ENCODE data around the gene UTS2B.
"Not testable (repeated sequence)": the region's sequence is repeated elsewhere in the genome, so short reads cannot be mapped to it uniquely, and the experiment has no call there.

UTS2B gene

GRCh38 chr3:191283400-191283799 lies 46.9 kb downstream of the UTS2B start:
- Histone ChIP-seq H3K36me3 (ENCODE audit: control insufficient read depth, insufficient read depth, low read length) (no peaks in the 10 kb centered on the region), H3K4me3 (replicated peaks; ENCODE audit: low read depth, low read length) (no peak overlapping the region), H3K27me3 (replicated peaks; ENCODE audit: control insufficient read depth, insufficient read depth, low read length) (no peaks in the 10 kb centered on the region)
- TF ChIP-seq, protein P1, sequence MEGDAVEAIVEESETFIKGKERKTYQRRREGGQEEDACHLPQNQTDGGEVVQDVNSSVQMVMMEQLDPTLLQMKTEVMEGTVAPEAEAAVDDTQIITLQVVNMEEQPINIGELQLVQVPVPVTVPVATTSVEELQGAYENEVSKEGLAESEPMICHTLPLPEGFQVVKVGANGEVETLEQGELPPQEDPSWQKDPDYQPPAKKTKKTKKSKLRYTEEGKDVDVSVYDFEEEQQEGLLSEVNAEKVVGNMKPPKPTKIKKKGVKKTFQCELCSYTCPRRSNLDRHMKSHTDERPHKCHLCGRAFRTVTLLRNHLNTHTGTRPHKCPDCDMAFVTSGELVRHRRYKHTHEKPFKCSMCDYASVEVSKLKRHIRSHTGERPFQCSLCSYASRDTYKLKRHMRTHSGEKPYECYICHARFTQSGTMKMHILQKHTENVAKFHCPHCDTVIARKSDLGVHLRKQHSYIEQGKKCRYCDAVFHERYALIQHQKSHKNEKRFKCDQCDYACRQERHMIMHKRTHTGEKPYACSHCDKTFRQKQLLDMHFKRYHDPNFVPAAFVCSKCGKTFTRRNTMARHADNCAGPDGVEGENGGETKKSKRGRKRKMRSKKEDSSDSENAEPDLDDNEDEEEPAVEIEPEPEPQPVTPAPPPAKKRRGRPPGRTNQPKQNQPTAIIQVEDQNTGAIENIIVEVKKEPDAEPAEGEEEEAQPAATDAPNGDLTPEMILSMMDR (IDR thresholded peaks at IDR 0.05; ENCODE audit: insufficient read depth, low read length, poor library complexity, severe bottlenecking): no peak
- no peak for DNase-seq (ENCODE audit: extremely low read depth, insufficient read length)

GRCh38 chr3:191282251-191283185 lies 47.8 kb downstream of the UTS2B start:
- Histone ChIP-seq H3K27me3 (replicated peaks; ENCODE audit: control insufficient read depth, insufficient read depth, low read length) (no peaks in the 10 kb centered on the region), H3K36me3 (ENCODE audit: control insufficient read depth, insufficient read depth, low read length) (no peaks in the 10 kb centered on the region), H3K4me3 (replicated peaks; ENCODE audit: low read depth, low read length) (no peak overlapping the region)
- TF ChIP-seq, protein P1 (IDR thresholded peaks at IDR 0.05; ENCODE audit: insufficient read depth, low read length, poor library complexity, severe bottlenecking): no peak
- DNase-seq (ENCODE audit: extremely low read depth, insufficient read length): no peak

DNA sequence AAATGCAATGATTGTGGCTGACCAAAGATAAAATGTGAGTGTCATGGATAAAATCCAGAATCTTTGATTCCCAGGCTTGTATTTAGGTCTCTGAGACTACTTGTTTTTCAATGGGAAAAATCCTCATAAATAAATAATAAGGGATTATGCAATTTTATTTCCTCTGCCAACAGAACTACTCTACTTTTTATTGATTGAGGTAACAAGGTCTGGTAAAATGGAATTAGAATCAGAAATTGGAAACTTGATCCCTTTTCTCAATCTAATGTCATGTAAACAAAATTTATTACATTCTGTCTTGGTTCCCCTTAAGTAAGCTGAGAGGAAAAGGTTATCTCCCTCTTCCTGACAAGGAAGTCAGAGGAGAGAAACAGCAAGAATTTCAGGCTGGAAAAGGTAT lies 49.4 kb downstream of the UTS2B start:
- TF ChIP-seq, protein P1 (IDR thresholded peaks at IDR 0.05; ENCODE audit: insufficient read depth, low read length, poor library complexity, severe bottlenecking): no peak
- DNase-seq (ENCODE audit: extremely low read depth, insufficient read length): no peak
- H3K4me3 ChIP-seq (replicated peaks; ENCODE audit: low read depth, low read length): no peak overlapping the region

DNA sequence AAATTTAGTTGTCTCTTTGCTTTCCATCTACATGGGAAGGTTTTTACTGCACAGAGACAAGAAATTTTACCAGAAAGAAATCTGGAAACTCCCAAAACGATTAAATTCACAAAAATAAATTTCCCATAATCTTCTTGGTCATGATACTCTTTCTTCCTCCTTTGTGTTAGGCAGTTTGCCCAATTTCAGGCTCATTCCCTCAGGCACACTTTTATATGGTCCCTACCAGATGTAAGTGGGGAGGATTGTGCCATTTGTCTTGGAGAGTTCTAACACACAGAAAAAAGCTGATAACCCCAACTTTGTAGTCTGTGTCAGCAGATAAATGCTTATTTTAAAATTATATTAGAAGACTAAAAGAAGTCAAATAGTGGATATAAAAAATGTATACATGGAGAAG lies 50.2 kb downstream of the UTS2B start:
- Histone ChIP-seq H3K36me3 (ENCODE audit: control insufficient read depth, insufficient read depth, low read length) (no peaks in the 10 kb centered on the region), H3K27me3 (replicated peaks; ENCODE audit: control insufficient read depth, insufficient read depth, low read length) (no peaks in the 10 kb centered on the region), H3K4me3 (replicated peaks; ENCODE audit: low read depth, low read length) (no peak overlapping the region)
- TF ChIP-seq, protein P1 (IDR thresholded peaks at IDR 0.05; ENCODE audit: insufficient read depth, low read length, poor library complexity, severe bottlenecking): no peak
- DNase-seq (ENCODE audit: extremely low read depth, insufficient read length): no peak

More for the DNA sequence above, 49.4 kb downstream of the UTS2B start:
- H3K36me3 ChIP-seq (ENCODE audit: control insufficient read depth, insufficient read depth, low read length): no peaks in the 10 kb centered on the region
- no peaks in the 10 kb centered on the region for H3K27me3 ChIP-seq (replicated peaks; ENCODE audit: control insufficient read depth, insufficient read depth, low read length)

DNA sequence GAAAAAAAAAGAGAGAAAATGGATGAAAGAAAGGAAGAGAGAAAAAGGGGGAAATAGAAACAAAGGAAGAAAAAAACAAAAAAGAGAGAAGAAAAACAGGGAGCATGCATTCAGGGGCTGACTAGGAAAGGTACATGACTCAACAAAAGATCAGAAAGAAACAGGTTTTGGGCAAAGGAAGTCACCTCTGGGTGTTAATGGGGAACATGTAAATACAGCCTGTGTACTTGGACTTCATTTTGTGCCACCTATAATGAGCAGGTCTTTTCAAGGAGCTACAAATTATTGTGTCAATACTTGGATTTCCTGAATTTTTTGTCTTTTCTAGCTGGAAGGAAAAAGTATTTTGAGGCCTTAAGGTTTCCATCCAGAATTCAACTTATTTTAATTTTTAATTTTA lies 54.6 kb downstream of the UTS2B start:
- H3K27me3 ChIP-seq (replicated peaks; ENCODE audit: control insufficient read depth, insufficient read depth, low read length): no peaks in the 10 kb centered on the region
- no peak for DNase-seq (ENCODE audit: extremely low read depth, insufficient read length)
- H3K36me3 ChIP-seq (ENCODE audit: control insufficient read depth, insufficient read depth, low read length): no peaks in the 10 kb centered on the region
- H3K4me3 ChIP-seq (replicated peaks; ENCODE audit: low read depth, low read length): no peak overlapping the region
- TF ChIP-seq, protein P1 (IDR thresholded peaks at IDR 0.05; ENCODE audit: insufficient read depth, low read length, poor library complexity, severe bottlenecking): no peak

GRCh38 chr3:191275244-191275643 lies 55.1 kb downstream of the UTS2B start:
- H3K27me3 ChIP-seq (replicated peaks; ENCODE audit: control insufficient read depth, insufficient read depth, low read length): not testable (repeated sequence)

More at GRCh38 chr3:191275244-191275643, 55.1 kb downstream of the UTS2B start:
- DNase-seq (ENCODE audit: extremely low read depth, insufficient read length); H3K4me3 ChIP-seq (replicated peaks; ENCODE audit: low read depth, low read length); H3K36me3 ChIP-seq (ENCODE audit: control insufficient read depth, insufficient read depth, low read length): not testable (repeated sequence)
